HTR-8/SVneo (cell line): ENCODE data around the gene CYP4F11.
"Not testable (repeated sequence)": the region's sequence is repeated elsewhere in the genome, so short reads cannot be mapped to it uniquely, and the experiment has no call there.

Experiments used
- DNase-seq: peaks from one replicate; pipeline ENCODE4 v3.0.0; 2011; ENCODE audit warnings: low spot score, mixed read lengths; ENCODE audit not compliant: insufficient read length
- FAIRE-seq: peaks from 2 replicates; lab custom pipeline; 2011; peaks lifted over from hg19 to GRCh38; lab: Jason Lieb, UNC

Gene CYP4F11

GRCh38 chr19:15926484-15926883 lies 7.8 kb downstream of the CYP4F11 start:
- FAIRE-seq = no peak
- no peak for DNase-seq

GRCh38 chr19:15923702-15924101 lies 10.6 kb downstream of the CYP4F11 start:
- FAIRE-seq = no peak
- no peak for DNase-seq

- FAIRE-seq (no peak), DNase-seq (no peak)
These were observed 12.3 kb downstream of the CYP4F11 start for GRCh38 chr19:15922021-15922420.

GRCh38 chr19:15919243-15919642 lies 15.1 kb downstream of the CYP4F11 start:
- DNase-seq (no peak), FAIRE-seq (no peak)

GRCh38 chr19:15915109-15915508 lies 19.2 kb downstream of the CYP4F11 start:
- FAIRE-seq = no peak
- no peak for DNase-seq

GRCh38 chr19:15913830-15914229 lies 20.5 kb downstream of the CYP4F11 start:
- DNase-seq = no peak
- no peak for FAIRE-seq

GRCh38 chr19:15913384-15913783 lies 20.9 kb downstream of the CYP4F11 start:
- DNase-seq (no peak), FAIRE-seq (no peak)

- DNase-seq = no peak
- no peak for FAIRE-seq
These were observed 22.6 kb downstream of the CYP4F11 start for GRCh38 chr19:15911599-15912235.

- no peak for FAIRE-seq
- DNase-seq = no peak
These were observed 29.3 kb downstream of the CYP4F11 start for GRCh38 chr19:15905026-15905425.

GRCh38 chr19:15902898-15903297 lies 31.4 kb downstream of the CYP4F11 start:
- DNase-seq, FAIRE-seq: not testable (repeated sequence)

- FAIRE-seq = no peak
These were observed 32.1 kb downstream of the CYP4F11 start for GRCh38 chr19:15902254-15902653.

GRCh38 chr19:15900504-15900903 lies 33.8 kb downstream of the CYP4F11 start:
- no peak for FAIRE-seq
- DNase-seq = no peak

More at GRCh38 chr19:15902254-15902653, 32.1 kb downstream of the CYP4F11 start:
- DNase-seq = no peak

- DNase-seq, FAIRE-seq: not testable (repeated sequence)
These were observed 34.3 kb downstream of the CYP4F11 start for GRCh38 chr19:15900032-15900431.

GRCh38 chr19:15899561-15899960 lies 34.8 kb downstream of the CYP4F11 start:
- FAIRE-seq = not testable (repeated sequence)

GRCh38 chr19:15897738-15898276 lies 36.5 kb downstream of the CYP4F11 start, which contains the start of gene CYP4F2:
TSS of gene CYP4F2 (minus strand) at chr19:15898074. CDS start at chr19:15897611, 463 bp downstream.
- DNase-seq (no peak), FAIRE-seq (no peak)

More at GRCh38 chr19:15899561-15899960, 34.8 kb downstream of the CYP4F11 start:
- not testable (repeated sequence) for DNase-seq

GRCh38 chr19:15897026-15897737 lies 37.1 kb downstream of the CYP4F11 start:
- FAIRE-seq (no peak), DNase-seq (no peak)

GRCh38 chr19:15895876-15896430 lies 38.4 kb downstream of the CYP4F11 start:
- FAIRE-seq = no peak
- no peak for DNase-seq

- DNase-seq (no peak), FAIRE-seq (no peak)
These were observed 40.0 kb downstream of the CYP4F11 start for GRCh38 chr19:15894359-15894758.

GRCh38 chr19:15893477-15893876 lies 40.9 kb downstream of the CYP4F11 start:
- DNase-seq (no peak), FAIRE-seq (no peak)

GRCh38 chr19:15892012-15892411 lies 42.3 kb downstream of the CYP4F11 start:
- FAIRE-seq (no peak), DNase-seq (no peak)

- FAIRE-seq (no peak), DNase-seq (no peak)
These were observed 42.9 kb downstream of the CYP4F11 start for GRCh38 chr19:15891434-15891833.
